GM19395 (cell line): ENCODE data around the gene KIF21A.
A peak's percentile ranks its signal among the peaks of the same experiment; 100 is the strongest.

Source experiments
- ATAC-seq: cut with Tn5 transposase; IDR thresholded peaks from one replicate; pipeline ENCODE4 v1.9.1; 2021; ENCODE audit warnings: mild to moderate bottlenecking, moderate library complexity; ENCODE audit not compliant: unreplicated experiment

KIF21A gene

DNA sequence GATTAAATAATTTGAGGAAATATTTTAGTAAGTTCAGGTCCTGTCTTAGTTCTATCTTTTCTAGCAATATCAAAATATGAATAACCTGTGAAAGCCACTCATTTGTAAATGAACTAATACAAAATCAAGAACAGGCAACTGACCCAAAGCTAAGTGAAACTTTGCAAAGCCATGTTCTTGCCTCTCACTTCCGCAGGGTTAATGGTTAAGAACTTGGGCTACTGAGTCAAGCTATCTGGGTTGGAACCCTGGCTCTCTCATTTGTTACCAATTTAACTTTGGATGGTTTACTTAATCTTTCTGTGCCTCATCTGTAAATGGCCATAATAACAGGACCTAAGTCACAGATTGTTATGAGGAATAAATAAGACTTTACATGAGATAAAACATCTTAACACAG, 2.8 kb downstream of the KIF21A start:
- ATAC-seq, result no peak

GRCh38 chr12:39435531-39435930, 7.4 kb downstream of the KIF21A start:
- no peak for ATAC-seq

DNA sequence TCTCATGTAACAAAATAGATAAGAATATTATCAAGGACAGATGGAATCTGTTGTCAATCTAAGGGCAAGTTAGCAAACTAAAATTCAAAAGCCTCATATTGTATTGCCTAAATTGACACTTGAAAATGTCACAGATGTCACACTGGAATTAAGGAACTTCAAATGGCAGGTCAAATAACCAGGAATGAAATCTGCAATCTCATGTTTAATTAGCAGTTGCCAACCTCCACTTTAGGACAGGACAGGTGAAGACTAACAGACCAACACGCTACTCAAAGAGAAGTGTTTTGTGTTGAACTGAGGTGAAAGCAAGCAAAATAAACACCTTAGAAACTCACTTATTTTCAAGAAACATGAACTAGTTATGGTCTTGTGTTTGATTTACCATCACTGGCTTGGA, 11.1 kb downstream of the KIF21A start:
- ATAC-seq, result no peak

DNA sequence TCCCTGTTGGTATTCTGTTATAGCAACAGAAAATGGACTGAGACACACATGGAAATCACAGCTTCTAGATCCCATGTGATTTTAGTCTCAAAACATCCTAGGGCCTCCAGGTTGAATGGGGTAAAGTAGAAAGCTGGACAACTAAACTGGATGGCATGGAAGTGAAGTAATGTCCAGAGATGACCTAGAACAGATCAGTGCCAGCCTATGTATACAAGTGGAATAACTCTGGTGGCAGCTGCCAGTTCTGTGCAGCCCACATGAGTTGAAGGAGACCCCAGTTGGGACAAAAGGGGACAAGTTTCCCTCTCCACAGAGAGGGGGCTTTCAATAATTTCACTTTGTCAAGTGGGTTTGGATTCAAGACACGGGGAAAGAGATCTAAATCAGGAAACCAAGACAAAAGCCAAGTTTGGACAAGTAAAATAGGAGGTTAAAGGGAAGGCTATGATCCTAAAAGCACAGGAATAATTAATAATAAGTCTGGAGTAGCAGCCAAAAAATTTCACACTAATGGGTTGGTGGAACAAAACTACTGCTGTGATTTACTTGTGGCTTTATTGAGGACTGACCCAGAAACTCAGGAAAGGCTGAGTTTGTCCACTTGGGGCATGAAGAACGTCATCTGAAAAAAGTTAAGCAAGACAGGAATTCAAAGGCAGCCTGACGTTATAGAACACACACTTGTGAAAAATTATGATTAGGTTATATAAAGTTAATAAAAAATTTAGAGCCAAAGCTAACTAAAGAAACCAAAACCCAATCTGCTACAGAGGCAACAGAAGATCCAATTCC, 11.7 kb downstream of the KIF21A start:
- no peak for ATAC-seq

DNA sequence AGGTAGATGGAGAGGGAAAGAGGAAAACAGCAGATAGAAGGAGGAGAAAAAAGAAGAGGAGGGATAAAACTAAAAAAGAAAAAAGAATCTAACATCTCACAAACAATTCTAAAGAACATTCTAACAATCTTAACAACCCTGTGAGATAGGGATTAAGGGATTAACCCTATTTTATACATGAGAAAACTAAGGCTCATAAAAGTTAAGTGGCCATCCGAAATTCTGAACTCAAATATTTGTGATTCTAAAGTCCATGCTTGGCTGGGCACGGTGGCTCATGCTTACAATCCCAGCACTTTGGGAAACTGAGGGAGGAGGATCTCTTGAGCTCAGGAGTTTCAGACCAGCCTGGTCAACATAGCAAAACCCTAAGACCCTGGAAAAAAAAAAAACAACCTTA, 13.1 kb downstream of the KIF21A start:
- no peak for ATAC-seq

DNA sequence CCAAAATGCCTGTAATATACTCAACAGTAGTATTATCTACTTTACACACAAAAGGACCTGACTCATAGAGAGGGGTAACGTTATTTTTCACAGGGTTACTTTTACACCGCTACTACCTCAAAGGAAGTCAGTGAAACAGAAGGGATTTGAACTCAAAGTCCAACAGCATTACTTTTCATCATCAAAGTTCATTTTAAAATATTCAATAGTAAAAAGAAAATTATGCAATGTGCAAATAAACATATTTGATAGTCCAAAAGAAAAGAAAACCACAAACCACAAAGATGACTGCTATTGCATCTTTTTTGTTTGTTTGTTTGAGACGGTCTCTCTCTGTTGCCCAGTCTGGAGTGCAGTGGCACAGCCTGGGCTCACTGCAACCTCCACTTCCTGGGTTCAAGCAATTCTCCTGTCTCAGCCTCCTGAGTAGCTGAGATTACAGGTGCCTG, 15.5 kb downstream of the KIF21A start:
- ATAC-seq, result no peak

- ATAC-seq, result no peak
These were observed 16.2 kb downstream of the KIF21A start for GRCh38 chr12:39426636-39427240.

GRCh38 chr12:39420043-39420442, 22.9 kb downstream of the KIF21A start:
- no peak for ATAC-seq

GRCh38 chr12:39419471-39419870, 23.4 kb downstream of the KIF21A start:
- no peak for ATAC-seq

DNA sequence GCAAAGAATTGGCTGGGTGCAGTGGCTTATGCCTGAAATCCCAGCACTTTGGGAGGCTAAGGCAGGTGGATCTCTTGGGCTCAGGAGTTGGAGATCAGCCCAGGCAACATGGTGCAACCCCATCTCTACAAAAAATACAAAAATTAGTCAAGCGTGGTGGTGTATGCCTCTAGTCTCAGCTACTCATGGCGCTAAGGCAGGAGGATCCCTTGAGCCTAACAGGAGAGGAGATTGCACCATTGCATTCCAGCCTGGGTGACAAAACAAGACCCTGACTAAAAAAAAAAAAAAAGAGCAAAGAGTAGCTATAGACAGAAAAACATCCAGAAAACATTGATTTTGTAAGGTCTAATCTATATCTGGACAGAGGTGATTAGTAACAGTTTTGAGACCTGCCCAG, 25.0 kb downstream of the KIF21A start:
- ATAC-seq, result no peak

- ATAC-seq, result no peak
These were observed 28.8 kb downstream of the KIF21A start for GRCh38 chr12:39413836-39414771.

DNA sequence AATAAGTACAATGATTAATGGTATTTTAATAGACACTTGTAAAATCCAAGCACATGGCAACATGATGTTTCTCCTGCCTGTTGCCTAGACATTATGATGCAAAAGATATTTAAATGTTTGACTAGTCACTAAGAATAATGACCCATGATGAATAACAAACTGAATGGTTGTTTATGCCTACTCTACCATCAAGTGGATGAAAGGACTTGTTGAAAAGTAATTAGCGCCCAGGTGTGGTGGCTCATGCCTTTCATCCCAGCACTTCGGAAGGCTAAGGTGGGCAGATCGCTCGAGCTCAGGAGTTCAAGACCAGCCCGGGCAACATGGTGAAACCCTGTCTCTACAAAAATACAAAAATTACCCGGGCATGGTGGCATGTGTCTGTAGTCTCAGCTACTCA, 30.7 kb downstream of the KIF21A start:
- ATAC-seq, result no peak

- ATAC-seq, result no peak
These were observed 36.7 kb downstream of the KIF21A start for GRCh38 chr12:39406262-39406661.

GRCh38 chr12:39405580-39405979, 37.3 kb downstream of the KIF21A start:
- no peak for ATAC-seq

DNA sequence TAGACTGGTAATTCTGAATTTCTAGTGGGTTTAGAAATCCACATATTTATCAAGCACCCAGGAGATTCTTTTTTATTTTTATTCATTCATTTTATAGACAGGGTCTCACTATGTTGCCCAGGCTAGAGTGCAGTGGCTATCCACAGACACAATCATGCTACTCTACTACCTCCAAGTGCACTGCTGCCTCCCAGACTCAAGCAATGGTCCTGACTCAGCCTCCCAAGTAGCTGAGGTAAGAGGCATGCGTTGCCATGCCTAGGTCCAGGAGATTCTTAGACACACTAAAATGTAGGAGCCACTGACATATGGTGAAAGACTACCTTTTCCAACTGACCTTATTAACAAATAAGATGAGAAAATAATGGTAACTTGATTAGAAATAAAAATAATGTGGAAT, 38.9 kb downstream of the KIF21A start:
- no peak for ATAC-seq

DNA sequence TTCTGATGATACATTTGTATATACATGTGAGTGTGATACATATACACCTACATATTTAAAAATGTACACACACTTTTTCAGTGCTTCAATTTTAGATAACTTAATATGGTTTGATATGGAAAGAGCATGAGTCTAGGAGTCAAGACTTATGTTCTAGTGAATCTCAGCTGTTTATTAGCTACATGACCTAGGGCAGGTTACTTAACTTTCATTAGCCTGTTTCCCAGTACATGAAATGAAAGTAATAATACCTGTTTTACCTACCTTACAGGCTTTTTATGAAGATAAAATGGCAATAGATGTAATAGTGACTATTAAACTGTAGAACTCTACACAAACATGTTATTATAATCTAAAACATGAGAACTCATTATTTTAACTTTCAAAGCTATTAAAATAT, 39.5 kb downstream of the KIF21A start:
- no peak for ATAC-seq

DNA sequence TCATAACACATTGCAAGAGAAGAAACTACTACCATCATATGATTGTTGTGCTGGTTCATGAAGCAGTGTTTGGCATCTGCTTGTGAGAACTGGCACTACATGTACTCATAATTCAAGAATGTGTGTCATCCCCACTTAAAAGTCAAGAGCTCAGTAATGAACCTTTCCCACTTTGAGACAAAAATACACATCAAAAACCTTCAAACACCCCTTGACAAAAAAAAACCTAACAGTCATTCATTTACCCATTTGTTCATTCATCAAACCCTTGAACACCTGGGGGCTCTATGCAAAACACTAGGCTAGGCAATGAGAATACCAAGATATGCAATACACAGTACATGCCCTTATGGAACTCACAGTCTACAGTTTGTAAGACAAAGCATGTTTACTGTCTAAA, 40.0 kb downstream of the KIF21A start:
- peak; percentile 51 for ATAC-seq

DNA sequence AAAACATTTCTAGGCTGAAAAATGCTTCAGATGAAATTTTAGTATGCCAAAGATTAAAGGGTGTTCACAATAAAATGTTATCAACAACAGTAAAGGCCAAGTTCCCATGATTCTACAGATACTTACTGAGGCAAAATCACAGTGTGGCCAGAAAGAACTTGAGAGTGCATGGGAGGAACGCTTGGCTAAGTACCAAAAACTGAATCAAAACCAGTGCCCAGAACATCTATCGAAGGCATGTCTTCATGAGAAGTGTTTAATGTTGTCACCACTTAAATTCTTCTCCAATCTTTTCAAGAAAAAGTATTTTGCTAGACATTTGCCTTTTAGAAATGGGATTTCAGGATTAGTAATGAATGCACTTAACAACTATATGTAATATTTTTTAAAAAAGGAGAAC, 41.5 kb downstream of the KIF21A start:
- no peak for ATAC-seq

- no peak for ATAC-seq
These were observed 47.1 kb downstream of the KIF21A start for GRCh38 chr12:39395866-39396265.

- no peak for ATAC-seq
These were observed 49.0 kb downstream of the KIF21A start for GRCh38 chr12:39393890-39394289.

GRCh38 chr12:39393179-39393578, 49.7 kb downstream of the KIF21A start:
- ATAC-seq, result no peak
